KBM-7 (cell line): Measurements from ENCODE around the gene FAT4.

Experiments
- DNase-seq: peaks from one replicate; pipeline ENCODE4 v3.0.0-alpha.2; 2015
- in situ Hi-C: fragments of 300-500 bp; cut with MboI; formaldehyde crosslinking; loops from 2 replicates; pipeline ENCODE4 v1.14.3; 2020; ENCODE audit warnings: low sequenced_read_pairs, low pct_unique_long_range_greater_than_20kb, mixed read lengths

The FAT4 gene, protein sequence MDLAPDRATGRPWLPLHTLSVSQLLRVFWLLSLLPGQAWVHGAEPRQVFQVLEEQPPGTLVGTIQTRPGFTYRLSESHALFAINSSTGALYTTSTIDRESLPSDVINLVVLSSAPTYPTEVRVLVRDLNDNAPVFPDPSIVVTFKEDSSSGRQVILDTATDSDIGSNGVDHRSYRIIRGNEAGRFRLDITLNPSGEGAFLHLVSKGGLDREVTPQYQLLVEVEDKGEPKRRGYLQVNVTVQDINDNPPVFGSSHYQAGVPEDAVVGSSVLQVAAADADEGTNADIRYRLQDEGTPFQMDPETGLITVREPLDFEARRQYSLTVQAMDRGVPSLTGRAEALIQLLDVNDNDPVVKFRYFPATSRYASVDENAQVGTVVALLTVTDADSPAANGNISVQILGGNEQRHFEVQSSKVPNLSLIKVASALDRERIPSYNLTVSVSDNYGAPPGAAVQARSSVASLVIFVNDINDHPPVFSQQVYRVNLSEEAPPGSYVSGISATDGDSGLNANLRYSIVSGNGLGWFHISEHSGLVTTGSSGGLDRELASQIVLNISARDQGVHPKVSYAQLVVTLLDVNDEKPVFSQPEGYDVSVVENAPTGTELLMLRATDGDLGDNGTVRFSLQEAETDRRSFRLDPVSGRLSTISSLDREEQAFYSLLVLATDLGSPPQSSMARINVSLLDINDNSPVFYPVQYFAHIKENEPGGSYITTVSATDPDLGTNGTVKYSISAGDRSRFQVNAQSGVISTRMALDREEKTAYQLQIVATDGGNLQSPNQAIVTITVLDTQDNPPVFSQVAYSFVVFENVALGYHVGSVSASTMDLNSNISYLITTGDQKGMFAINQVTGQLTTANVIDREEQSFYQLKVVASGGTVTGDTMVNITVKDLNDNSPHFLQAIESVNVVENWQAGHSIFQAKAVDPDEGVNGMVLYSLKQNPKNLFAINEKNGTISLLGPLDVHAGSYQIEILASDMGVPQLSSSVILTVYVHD (N-terminal part only)

GRCh38 chr4:125314676-125315575 is at the start of gene FAT4:
Gene FAT4, plus strand, starts transcription at chr4:125314955. Its CDS starts 1,457 bp downstream, at chr4:125316412.
- peak; percentile 87 for DNase-seq
- in situ Hi-C loops, result no loop called here

GRCh38 chr4:125265846-125266245 is 48.9 kb upstream of the FAT4 start:
- no peak for DNase-seq
- in situ Hi-C loops, result no loop called here

DNA sequence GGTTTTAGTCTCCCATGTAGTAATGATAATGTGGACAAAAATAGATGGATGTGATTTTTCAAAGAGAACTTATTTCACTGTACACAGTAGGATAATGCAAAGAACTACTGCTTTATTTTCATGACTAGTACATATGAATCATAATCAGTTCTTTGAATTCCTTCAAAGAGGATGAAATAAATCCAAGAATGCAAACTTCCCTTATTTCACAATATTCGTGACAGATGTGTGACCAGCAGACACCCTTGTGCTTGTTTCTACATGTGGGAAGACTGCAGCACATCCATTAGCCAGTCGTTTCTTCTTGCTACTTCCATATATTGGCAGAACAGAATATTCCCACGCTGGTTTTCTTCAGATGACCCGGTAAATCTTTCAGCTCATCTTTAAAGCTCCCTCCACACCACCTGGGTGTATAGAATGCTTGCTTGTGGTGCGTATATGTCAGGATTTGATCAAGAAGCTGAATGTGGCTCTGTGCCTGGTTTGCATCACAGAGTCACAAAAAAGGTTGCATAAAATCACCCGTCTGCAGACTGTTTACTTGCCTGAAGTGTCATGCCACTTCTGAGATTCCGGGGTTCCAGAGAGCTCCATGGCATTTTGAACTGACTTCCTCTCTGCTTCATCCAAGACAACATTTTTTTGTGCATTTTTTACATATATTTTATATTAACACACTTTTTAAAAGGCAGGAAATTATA is 47.7 kb upstream of the FAT4 start:
- no peak for DNase-seq
- in situ Hi-C loops, result no loop called here

GRCh38 chr4:125267630-125268029 is 47.1 kb upstream of the FAT4 start:
- no peak for DNase-seq
- in situ Hi-C loops, result no loop called here

- no peak for DNase-seq
- in situ Hi-C loops, result no loop called here
Observed at GRCh38 chr4:125268068-125268755, 46.5 kb upstream of the FAT4 start.

DNA sequence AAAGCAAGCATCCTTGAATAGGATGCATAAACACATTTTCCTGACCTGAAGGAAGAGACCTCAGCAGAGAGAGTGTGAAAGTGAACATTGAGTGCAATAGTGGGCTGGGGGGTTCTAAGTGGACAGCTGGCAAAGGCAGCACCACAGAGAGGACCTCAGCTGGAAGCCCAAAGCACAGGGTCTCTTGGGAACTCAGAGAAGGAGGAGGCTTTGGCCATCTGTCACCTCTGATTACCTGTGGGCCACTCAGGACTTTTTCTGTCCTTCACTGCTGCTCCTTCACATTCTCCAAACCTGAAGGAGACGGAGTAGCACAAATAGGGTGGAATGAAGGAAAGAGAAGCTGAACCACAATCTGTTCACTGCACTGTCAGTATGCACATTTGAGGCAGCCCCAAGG is 37.9 kb upstream of the FAT4 start:
- in situ Hi-C loops, result no loop called here
- no peak for DNase-seq

DNA sequence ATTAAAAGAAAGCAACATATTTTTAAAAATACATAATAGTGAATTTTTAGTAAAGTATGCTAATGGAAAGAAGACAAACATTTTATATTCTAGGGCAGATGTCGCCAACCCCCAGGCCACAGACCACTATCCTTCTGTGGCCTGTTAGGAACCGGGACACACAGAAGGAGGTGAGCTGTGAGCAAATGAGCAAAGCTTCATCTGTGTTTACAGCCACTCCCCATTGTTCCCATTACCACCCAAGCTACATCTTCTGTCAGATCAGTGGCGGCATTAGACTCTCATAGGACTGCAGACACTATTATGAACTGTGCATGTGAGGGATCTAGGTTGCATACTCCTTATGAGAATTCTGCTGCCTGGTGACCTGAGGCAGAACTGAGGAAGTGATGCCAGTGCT is 37.0 kb upstream of the FAT4 start:
- in situ Hi-C loops, result no loop called here
- no peak for DNase-seq

DNA sequence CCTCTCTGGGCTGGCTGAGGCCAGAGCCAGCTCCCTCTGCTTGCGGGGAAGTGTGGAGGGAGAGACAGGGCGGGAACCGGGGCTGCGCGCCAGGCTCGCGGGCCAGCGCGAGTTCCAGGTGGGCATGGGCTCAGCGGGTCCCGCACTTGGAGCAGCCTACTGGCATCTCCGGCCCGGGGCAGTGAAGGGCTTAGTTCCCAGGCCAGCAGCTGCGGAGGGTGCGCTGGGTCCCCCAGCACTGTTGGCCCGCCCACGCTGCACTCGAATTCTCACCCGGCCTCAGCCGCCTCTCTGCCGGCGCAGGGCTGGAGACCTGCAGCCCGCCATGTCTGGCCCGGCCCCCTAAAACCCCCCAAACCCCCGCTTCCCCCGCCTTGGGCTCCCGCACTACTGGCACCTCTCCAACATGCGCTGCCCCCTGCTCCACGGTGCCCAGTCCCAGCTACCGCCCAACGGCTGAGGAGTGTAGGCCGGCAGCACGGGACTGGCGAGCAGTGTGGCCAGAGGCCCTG is 33.8 kb upstream of the FAT4 start:
- in situ Hi-C loops, result no loop called here
- DNase-seq, result no peak

DNA sequence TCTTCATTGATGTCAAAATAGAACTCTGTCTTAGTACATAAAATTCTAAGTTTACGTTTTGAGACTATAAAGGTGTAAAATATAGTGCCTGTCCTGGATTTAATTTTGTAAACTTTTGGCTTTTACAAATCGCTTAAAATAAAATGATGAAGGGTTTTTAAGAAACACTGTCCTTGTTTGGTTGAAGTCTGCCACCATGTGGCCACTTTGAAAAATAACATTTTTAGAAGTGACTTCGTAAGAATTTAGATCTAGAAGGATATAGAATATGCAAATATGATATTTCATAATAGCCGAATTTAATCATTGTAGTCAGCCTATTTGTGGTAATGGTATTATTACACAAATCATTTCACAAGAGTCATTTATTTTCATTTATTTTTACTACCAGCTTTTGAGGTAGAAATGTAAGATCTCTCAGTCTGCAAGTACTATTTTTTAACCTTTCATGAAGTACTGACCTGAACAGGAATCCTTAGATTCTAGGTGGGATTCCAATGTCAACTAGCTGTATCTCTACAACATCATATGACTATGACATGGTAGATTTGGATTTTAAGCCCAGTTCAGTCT is 31.0 kb upstream of the FAT4 start:
- in situ Hi-C loops, result no loop called here
- peak; percentile 17 for DNase-seq

GRCh38 chr4:125297116-125297515 is 17.6 kb upstream of the FAT4 start:
- in situ Hi-C loops, result no loop called here
- no peak for DNase-seq

- DNase-seq, result no peak
- in situ Hi-C loops, result no loop called here
Observed at GRCh38 chr4:125303058-125303457, 11.7 kb upstream of the FAT4 start.

DNA sequence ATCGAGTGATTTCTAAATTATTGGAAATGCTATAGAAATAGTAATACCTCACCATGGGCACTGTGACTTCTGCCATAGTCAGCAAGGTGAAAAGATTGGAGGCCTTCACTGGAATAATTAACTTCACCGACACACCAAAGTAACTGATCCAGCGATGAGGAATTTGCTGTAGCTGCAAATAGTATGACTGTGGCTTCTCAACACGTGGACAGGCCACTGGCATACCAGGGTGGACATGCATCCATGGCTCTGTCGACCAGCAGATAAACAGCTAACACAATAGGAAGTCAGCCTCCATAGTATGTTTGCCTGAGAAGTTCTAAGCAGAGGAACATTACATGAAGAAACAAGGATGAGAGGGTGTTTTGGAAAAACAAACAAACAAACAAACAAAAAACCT is 10.9 kb upstream of the FAT4 start:
- DNase-seq, result no peak
- in situ Hi-C loops, result no loop called here

DNA sequence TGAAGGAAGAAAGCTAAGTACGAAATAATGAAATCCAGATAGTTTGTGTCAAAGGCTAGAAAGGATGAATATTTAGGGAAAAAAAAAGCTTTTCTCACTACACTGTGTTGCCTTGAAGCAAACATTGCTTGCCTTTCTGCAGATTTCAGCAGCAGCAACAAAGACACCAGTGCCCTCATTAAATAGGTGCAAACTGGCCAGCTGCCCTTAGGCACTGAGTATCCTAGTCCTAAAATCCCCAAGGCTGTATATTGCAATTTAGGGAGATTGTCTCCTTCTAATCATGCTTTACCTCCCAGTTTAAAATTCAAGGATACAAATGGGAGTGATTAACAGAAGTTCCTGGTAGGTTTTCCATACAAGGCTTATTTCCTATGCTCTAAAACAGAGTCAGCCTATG is 8.6 kb upstream of the FAT4 start:
- in situ Hi-C loops, result no loop called here
- DNase-seq, result no peak

GRCh38 chr4:125306533-125306932 is 8.2 kb upstream of the FAT4 start:
- no peak for DNase-seq
- in situ Hi-C loops, result no loop called here

DNA sequence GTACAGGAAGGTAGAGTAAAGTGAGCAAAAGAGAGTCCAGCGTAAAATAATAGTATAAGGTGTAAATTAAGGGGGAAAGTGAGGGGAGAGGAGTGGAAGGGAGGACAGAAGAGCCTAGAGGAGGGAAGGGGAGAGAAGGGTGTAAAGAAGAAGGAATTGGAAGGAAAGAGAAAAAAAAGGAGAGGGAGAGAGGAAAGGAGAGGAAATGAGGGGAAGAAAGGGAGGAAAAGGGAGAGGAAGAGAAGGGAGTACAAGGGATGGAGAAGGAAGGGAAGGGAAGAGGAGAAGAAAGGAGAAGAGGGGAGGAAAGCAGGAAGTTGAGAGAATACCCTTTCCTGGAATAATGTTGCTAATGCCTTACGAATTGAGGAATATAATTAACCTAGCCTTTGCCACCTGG is 3.3 kb upstream of the FAT4 start:
- in situ Hi-C loops, result no loop called here
- no peak for DNase-seq

DNA sequence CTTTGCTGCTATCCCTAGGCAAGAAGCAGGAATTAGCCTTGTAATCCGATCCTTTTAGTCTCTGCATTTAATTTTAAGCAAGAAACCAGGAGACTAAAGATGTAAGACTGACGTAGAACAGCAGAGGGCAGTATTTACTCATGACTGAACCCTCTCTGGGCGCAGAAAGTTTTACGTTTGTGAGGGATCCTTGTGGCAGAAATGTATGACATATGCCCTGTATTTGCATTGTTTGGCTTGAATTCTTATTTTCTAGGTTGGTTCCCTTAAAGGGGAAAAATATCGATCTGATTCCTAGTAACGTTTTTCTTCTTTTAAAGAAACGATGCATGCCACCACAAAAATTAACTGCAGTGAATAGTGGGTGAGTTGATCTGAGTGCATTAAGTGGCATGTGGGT is 1.3 kb upstream of the FAT4 start:
- in situ Hi-C loops, result no loop called here
- peak; percentile 88 for DNase-seq

GRCh38 chr4:125313989-125314667 is 627 bp upstream of the FAT4 start:
- in situ Hi-C loops, result no loop called here
- no peak for DNase-seq
